Mammary epithelial cell (primary cell): ENCODE data around the gene NPHP4.

Source experiments
- EZH2 ChIP-seq: IDR thresholded peaks from 2 replicates; pipeline ENCODE4 v1.6.1; 2012; ENCODE audit warnings: low read length, inconsistent platforms, borderline replicate concordance
- TF ChIP-seq, protein P1 (sequence below), 2 donors: IDR thresholded peaks in 1 of 2; conservative IDR thresholded peaks in 1 of 2; 2 replicates each; pipeline ENCODE4 v1.5.1; 2011 to 2012; ENCODE audit warnings: inconsistent platforms in 2 of 2, low read length in 2 of 2, mild to moderate bottlenecking in 2 of 2, control low read depth in 1 of 2, low read depth in 1 of 2; ENCODE audit not compliant: insufficient read depth in 1 of 2; ENCODE audit errors: extremely low read depth in 1 of 2

- TF ChIP-seq, protein P1, sequence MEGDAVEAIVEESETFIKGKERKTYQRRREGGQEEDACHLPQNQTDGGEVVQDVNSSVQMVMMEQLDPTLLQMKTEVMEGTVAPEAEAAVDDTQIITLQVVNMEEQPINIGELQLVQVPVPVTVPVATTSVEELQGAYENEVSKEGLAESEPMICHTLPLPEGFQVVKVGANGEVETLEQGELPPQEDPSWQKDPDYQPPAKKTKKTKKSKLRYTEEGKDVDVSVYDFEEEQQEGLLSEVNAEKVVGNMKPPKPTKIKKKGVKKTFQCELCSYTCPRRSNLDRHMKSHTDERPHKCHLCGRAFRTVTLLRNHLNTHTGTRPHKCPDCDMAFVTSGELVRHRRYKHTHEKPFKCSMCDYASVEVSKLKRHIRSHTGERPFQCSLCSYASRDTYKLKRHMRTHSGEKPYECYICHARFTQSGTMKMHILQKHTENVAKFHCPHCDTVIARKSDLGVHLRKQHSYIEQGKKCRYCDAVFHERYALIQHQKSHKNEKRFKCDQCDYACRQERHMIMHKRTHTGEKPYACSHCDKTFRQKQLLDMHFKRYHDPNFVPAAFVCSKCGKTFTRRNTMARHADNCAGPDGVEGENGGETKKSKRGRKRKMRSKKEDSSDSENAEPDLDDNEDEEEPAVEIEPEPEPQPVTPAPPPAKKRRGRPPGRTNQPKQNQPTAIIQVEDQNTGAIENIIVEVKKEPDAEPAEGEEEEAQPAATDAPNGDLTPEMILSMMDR (conservative IDR thresholded peaks at IDR 0.05 in 1 of 2, IDR thresholded peaks at IDR 0.05 in 1 of 2; ENCODE audit: extremely low read depth in 1 of 2, insufficient read depth in 1 of 2, low read depth in 1 of 2, low read length in 2 of 2) = no peak
- no peak for TF ChIP-seq EZH2
Observed at GRCh38 chr1:5826601-5827000, 165.6 kb downstream of the NPHP4 start.
